Esophagus squamous epithelium (tissue), 4 donors: Measurements from ENCODE around the gene CYLD.

ENCODE experiments used
- POLR2A ChIP-seq, 4 donors: fragments of 450-650 bp; IDR thresholded peaks; one replicate each; pipeline ENCODE4 v1.6.1; 2017; ENCODE audit warnings: antibody characterized with exemption in 4 of 4, mild to moderate bottlenecking in 4 of 4, moderate library complexity in 3 of 4
- TF ChIP-seq, protein P1 (sequence below), 6 experiments: fragments of 450-650 bp in 4 of 6; fragments of 200-600 bp in 2 of 6; sonication (generic) in 2 of 6; IDR thresholded peaks; one replicate each; pipeline ENCODE4 v1.5.1; 2016 to 2019; ENCODE audit warnings: antibody characterized with exemption in 6 of 6, mild to moderate bottlenecking in 4 of 6, moderate library complexity in 4 of 6

DNA sequence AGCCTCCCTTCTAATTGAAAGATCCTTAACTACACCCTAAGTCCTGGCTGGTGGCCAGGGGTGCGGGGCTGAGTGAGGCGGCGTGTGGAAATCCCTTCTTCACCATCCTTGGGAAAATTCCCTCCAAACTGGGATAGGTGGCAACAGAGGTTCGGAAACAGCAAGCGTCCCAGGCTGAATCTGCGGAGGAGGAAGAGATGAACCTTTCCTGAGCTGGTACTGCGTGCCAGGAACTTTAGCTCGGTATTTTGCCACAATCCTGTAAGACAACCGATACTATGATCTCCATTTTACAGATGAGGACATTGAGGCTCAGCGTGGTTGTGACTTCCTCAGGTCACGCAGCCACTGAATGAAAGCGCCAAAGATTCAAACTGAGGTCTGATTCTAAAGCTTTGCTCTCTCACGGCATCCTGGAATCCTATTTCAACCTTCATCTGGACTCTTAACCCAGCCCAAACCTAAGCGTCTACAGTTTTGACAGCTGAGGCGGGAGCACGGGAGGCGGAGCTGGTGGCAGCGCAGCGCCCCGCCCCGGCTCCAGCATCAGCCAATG is 583 bp upstream of the CYLD start:
- TF ChIP-seq, protein P1, sequence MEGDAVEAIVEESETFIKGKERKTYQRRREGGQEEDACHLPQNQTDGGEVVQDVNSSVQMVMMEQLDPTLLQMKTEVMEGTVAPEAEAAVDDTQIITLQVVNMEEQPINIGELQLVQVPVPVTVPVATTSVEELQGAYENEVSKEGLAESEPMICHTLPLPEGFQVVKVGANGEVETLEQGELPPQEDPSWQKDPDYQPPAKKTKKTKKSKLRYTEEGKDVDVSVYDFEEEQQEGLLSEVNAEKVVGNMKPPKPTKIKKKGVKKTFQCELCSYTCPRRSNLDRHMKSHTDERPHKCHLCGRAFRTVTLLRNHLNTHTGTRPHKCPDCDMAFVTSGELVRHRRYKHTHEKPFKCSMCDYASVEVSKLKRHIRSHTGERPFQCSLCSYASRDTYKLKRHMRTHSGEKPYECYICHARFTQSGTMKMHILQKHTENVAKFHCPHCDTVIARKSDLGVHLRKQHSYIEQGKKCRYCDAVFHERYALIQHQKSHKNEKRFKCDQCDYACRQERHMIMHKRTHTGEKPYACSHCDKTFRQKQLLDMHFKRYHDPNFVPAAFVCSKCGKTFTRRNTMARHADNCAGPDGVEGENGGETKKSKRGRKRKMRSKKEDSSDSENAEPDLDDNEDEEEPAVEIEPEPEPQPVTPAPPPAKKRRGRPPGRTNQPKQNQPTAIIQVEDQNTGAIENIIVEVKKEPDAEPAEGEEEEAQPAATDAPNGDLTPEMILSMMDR (IDR thresholded peaks at IDR 0.05): no peak
- TF ChIP-seq POLR2A (IDR thresholded peaks at IDR 0.05): no peak
